HepG2 (cell line): ENCODE data around the gene MASP1. TPM values are rescaled to one million over a fixed set of nuclear protein-coding genes. Genes with fewer than 3 reads are reported as not detected.

Experiments used
- ATAC-seq: fragments of 200-7000 bp; cut with Tn5 transposase; 3 replicates; pipeline ENCODE4 v1.9.1; 2020; ENCODE audit warnings: mild to moderate bottlenecking, moderate library complexity
- BruUV-seq: library from RNA; stranded (reverse); fragments of 400-500 nt; replicated peaks from 2 replicates; lab custom pipeline; 2021; lab: Mats Ljungman, UMichigan
- CTCF ChIA-PET: fragments of 300-600 bp; formaldehyde crosslinking; extraction: SDS; loops from one replicate; lab custom pipeline; 2021; ENCODE audit warnings: low total read pairs, inconsistent platforms, low intra/inter-chr PET ratio; lab: Yijun Ruan, JAX
- POLR2A ChIA-PET: fragments of 350-600 bp; sonication (Branson Sonifier 250); formaldehyde crosslinking; loops from one replicate; lab custom pipeline; 2020; ENCODE audit warnings: antibody characterized with exemption, inconsistent platforms; lab: Yijun Ruan, JAX
- DNase-seq: peaks from one replicate; pipeline ENCODE4 v3.0.0-alpha.2; 2015; ENCODE audit warnings: low spot score
- FAIRE-seq: peaks from 3 replicates; lab custom pipeline; 2011; peaks lifted over from hg19 to GRCh38; lab: Jason Lieb, UNC
- H2AFZ ChIP-seq: one replicate; pipeline ENCODE4 v1.6.1; 2011; ENCODE audit warnings: low read length, inconsistent platforms
- H3K27ac ChIP-seq: fragments of 300-600 bp; 3 replicates; pipeline ENCODE4 v1.8.0; 2011; ENCODE audit warnings: mixed run types, mild to moderate bottlenecking, mixed read lengths, low read length, inconsistent platforms; ENCODE audit not compliant: insufficient read depth; ENCODE audit errors: extremely low read length
- H3K27me3 ChIP-seq, 2 experiments: fragments of 200-600 bp in 1 of 2; 2 replicates in 1 of 2; 3 replicates in 1 of 2; pipeline versions ENCODE4 v1.6.0 to v1.8.0; 2011; ENCODE audit warnings: low read length in 2 of 2, mild to moderate bottlenecking in 2 of 2, moderate library complexity in 2 of 2, inconsistent platforms in 1 of 2; ENCODE audit not compliant: insufficient read depth in 2 of 2, control insufficient read depth in 1 of 2
- H3K36me3 ChIP-seq, 2 experiments: fragments of 200-600 bp in 1 of 2; replicated peaks in 1 of 2; 2 replicates in 1 of 2; 3 replicates in 1 of 2; pipeline versions ENCODE4 v1.5.1 to v1.8.0; 2011; ENCODE audit warnings: low read length in 2 of 2, inconsistent platforms in 1 of 2; ENCODE audit not compliant: insufficient read depth in 2 of 2, control insufficient read depth in 1 of 2
- H3K4me1 ChIP-seq: 2 replicates; pipeline ENCODE4 v1.5.1; 2012; ENCODE audit warnings: low read length, inconsistent platforms; ENCODE audit not compliant: insufficient read depth
- H3K4me2 ChIP-seq: 2 replicates; pipeline ENCODE4 v1.6.0; 2011; ENCODE audit warnings: low read depth, low read length, inconsistent platforms
- H3K4me3 ChIP-seq, 3 experiments: fragments of 200-600 bp in 1 of 3; sonication (generic), shearing (Covaris generic) in 1 of 3; replicated peaks in 1 of 3; 2 replicates each; pipeline ENCODE4 v1.5.1; 2011 to 2016; ENCODE audit warnings: low read length in 3 of 3, inconsistent platforms in 2 of 3, low read depth in 2 of 3, mild to moderate bottlenecking in 2 of 3, control low read depth in 1 of 3, mixed read lengths in 1 of 3; ENCODE audit not compliant: insufficient read depth in 1 of 3
- H3K79me2 ChIP-seq: one replicate; pipeline ENCODE4 v1.6.1; 2011; ENCODE audit warnings: low read length, inconsistent platforms; ENCODE audit not compliant: insufficient read depth
- H3K9ac ChIP-seq: 2 replicates; pipeline ENCODE4 v1.6.0; 2011; ENCODE audit warnings: mild to moderate bottlenecking, low read depth, low read length, inconsistent platforms; ENCODE audit not compliant: insufficient read depth
- H3K9me3 ChIP-seq: 2 replicates; pipeline ENCODE4 v1.5.1; 2012; ENCODE audit warnings: mild to moderate bottlenecking, low read length
- H4K20me1 ChIP-seq: 2 replicates; pipeline ENCODE4 v1.6.0; 2011; ENCODE audit warnings: inconsistent platforms, mild to moderate bottlenecking, low read length, moderate library complexity; ENCODE audit not compliant: insufficient read depth
- CREB1 ChIP-seq, 2 experiments: fragments of 450-650 bp in 1 of 2; IDR thresholded peaks; 2 replicates each; pipeline ENCODE4 v1.6.1; 2016 to 2017; ENCODE audit warnings: control low read depth in 1 of 2, mild to moderate bottlenecking in 1 of 2, missing compliant biosample characterization in 1 of 2, missing genetic modification characterization in 1 of 2
- HNRNPH1 ChIP-seq: fragments of 200-400 bp; formaldehyde crosslinking; optimal IDR thresholded peaks from 2 replicates; pipeline ENCODE3; 2017; ENCODE audit warnings: mild to moderate bottlenecking, low read depth, low read length
- JUND ChIP-seq: sonication (generic); formaldehyde crosslinking; IDR thresholded peaks from 2 replicates; pipeline ENCODE4 v1.8.0; 2022; ENCODE audit warnings: mild to moderate bottlenecking, missing genetic modification reagents
- KLF9 ChIP-seq: IDR thresholded peaks from 2 replicates; pipeline ENCODE4 v1.6.1; 2016; ENCODE audit warnings: low read depth
- SETDB1 ChIP-seq: sonication (generic); formaldehyde crosslinking; IDR thresholded peaks from 2 replicates; pipeline ENCODE4 v1.5.1; 2020; ENCODE audit warnings: missing genetic modification reagents, mild to moderate bottlenecking, borderline replicate concordance
- SRSF1 ChIP-seq: fragments of 200-400 bp; formaldehyde crosslinking; optimal IDR thresholded peaks from 2 replicates; pipeline ENCODE3; 2017; ENCODE audit warnings: mild to moderate bottlenecking, low read depth, low read length, moderate library complexity
- TARDBP ChIP-seq: sonication (generic); formaldehyde crosslinking; IDR thresholded peaks from 2 replicates; pipeline ENCODE4 v1.8.0; 2022; ENCODE audit warnings: mild to moderate bottlenecking, missing genetic modification reagents
- ZMAT3 ChIP-seq: sonication (generic); formaldehyde crosslinking; conservative IDR thresholded peaks from 2 replicates; pipeline ENCODE4 v1.7.0; 2021; ENCODE audit warnings: missing genetic modification reagents
- ZNF101 ChIP-seq: sonication (generic); formaldehyde crosslinking; IDR thresholded peaks from 2 replicates; pipeline ENCODE4 v1.4.0; 2020; ENCODE audit warnings: mild to moderate bottlenecking, low read depth, missing genetic modification reagents, borderline replicate concordance
- ZNF275 ChIP-seq: sonication (generic); formaldehyde crosslinking; IDR thresholded peaks from 2 replicates; pipeline ENCODE4 v1.8.0; 2022; ENCODE audit warnings: missing genetic modification reagents, mild to moderate bottlenecking, inconsistent platforms, borderline replicate concordance
- ZNF44 ChIP-seq: sonication (generic); formaldehyde crosslinking; IDR thresholded peaks from 2 replicates; pipeline ENCODE4 v1.5.1; 2020; ENCODE audit warnings: mild to moderate bottlenecking, missing genetic modification reagents
- ZNF512 ChIP-seq: sonication (generic); formaldehyde crosslinking; IDR thresholded peaks from 2 replicates; pipeline ENCODE4 v1.4.0; 2020; ENCODE audit warnings: mild to moderate bottlenecking, missing genetic modification reagents
- ZNF619 ChIP-seq: sonication (generic); formaldehyde crosslinking; IDR thresholded peaks from 2 replicates; pipeline ENCODE4 v1.4.0; 2020; ENCODE audit warnings: mild to moderate bottlenecking, missing genetic modification reagents
- ZNF773 ChIP-seq: sonication (generic); formaldehyde crosslinking; IDR thresholded peaks from 2 replicates; pipeline ENCODE4 v1.4.0; 2020; ENCODE audit warnings: missing genetic modification reagents, borderline replicate concordance
- ZNF891 ChIP-seq: sonication (generic); formaldehyde crosslinking; IDR thresholded peaks from 2 replicates; pipeline ENCODE4 v1.5.0; 2020; ENCODE audit warnings: mild to moderate bottlenecking, missing genetic modification reagents
- WGBS: methylation state at CpG from one replicate; pipeline ENCODE4 v1.1.6; 2017; ENCODE audit warnings: low lambda C conversion rate; 5-methylcytosine and 5-hydroxymethylcytosine counted together
- in situ Hi-C: cut with HindIII; loops from 2 replicates; pipeline ENCODE4 v1.10.0; 2017; ENCODE audit warnings: low pct_unique_long_range_greater_than_20kb; ENCODE audit not compliant: extremely low pct_ligation_motif_present
- intact Hi-C: fragments of 100-400 bp; cut with micrococcal nuclease; formaldehyde crosslinking; loops from one replicate; pipeline ENCODE4 v1.10.0; 2022; ENCODE audit not compliant: unreplicated experiment
- polyA plus RNA-seq, 8 experiments: library from polyadenylated mRNA; depleted of rRNA in 3 of 8; stranded (reverse) in 7 of 8; unstranded in 1 of 8; fragments of >200 nt; fragmentation: Illumina TruSeq in 4 of 8; extraction: Trizol in 4 of 8; gene quantifications; 2 replicates each; pipeline versions ENCODE4 v1.2.1 to v1.2.3, GENCODE V29; 2011 to 2016; ENCODE audit warnings: low read depth in 4 of 8, missing spikeins in 1 of 8, mixed read lengths in 1 of 8; ENCODE audit not compliant: insufficient read depth in 1 of 8
- total RNA-seq, 5 experiments: library from RNA; depleted of rRNA; stranded (reverse); fragments of >200 nt; fragmentation: Illumina TruSeq; extraction: Trizol; gene quantifications; 2 replicates each; pipeline ENCODE4 v1.2.3, GENCODE V29; 2016; ENCODE audit warnings: low read depth in 1 of 5

The MASP1 gene
- total and polyA plus RNA-seq, 2 of the 13 experiments (the other 11 are each of a cell fraction or from before 2014, with no cell fraction given): 10.8 to 56.0 TPM

- in situ Hi-C loops: no loop called here
- no peak for DNase-seq
- Histone ChIP-seq H3K9ac (no peak overlapping the region), H3K27me3 (peaks cover 0 to 7% of the 10 kb centered on the region in 2 experiments; a peak in 3 of 5 replicates), H3K4me1 (peaks cover 37% of the 10 kb centered on the region), H3K36me3 (peaks cover 0 to 2% of the 10 kb centered on the region in 2 experiments; a peak in 2 of 5 replicates), H3K4me2 (peak overlapping the region; percentile 37; the same call in 1 of the 2 replicates), H3K79me2 (no peaks in the 10 kb centered on the region), H3K9me3 (no peaks in the 10 kb centered on the region), H3K27ac (peak overlapping the region; percentile 67), H2AFZ (no peak overlapping the region), H3K4me3 (no peak overlapping the region), H4K20me1 (no peaks in the 10 kb centered on the region)
- no TSS peak for BruUV-seq
- WGBS: 52% methylated on average over 1 of the region's 1 CpG
- POLR2A ChIA-PET: no interaction called here
- CTCF ChIA-PET: no interaction called here
- intact Hi-C loops: no loop called here
- FAIRE-seq: no peak
- ATAC-seq: no peak; the same call in 1 of the 3 replicates
- no peak for TF ChIP-seq SRSF1
Measured at GRCh38 chr3:187287256-187287655, 4.3 kb downstream of the MASP1 start.

GRCh38 chr3:187286467-187287059 lies 5.0 kb downstream of the MASP1 start:
- H3K27ac ChIP-seq: peak overlapping the region; percentile 67
- no peaks in the 10 kb centered on the region for H3K9me3 ChIP-seq
- 18% methylated on average over 5 of the region's 5 CpGs for WGBS
- peak; percentile 70 for DNase-seq
- H3K36me3 ChIP-seq: peaks cover 0 to 2% of the 10 kb centered on the region in 2 experiments; a peak in 2 of 5 replicates
- CTCF ChIA-PET: no interaction called here
- H4K20me1 ChIP-seq: no peaks in the 10 kb centered on the region
- peak; percentile 89 for ATAC-seq
- H3K27me3 ChIP-seq: peaks cover 0 to 6% of the 10 kb centered on the region in 2 experiments; a peak in 2 of 5 replicates
- peaks cover 30% of the 10 kb centered on the region for H3K4me1 ChIP-seq
- in situ Hi-C loops (no loop called here), intact Hi-C loops (no loop called here)
- peak; percentile 39 for FAIRE-seq
- peak overlapping the region; percentile 37 for H3K4me2 ChIP-seq
- no peaks in the 10 kb centered on the region for H3K79me2 ChIP-seq
- no peak overlapping the region for H2AFZ ChIP-seq
- H3K9ac ChIP-seq: no peak overlapping the region
- no peak overlapping the region for H3K4me3 ChIP-seq
- no TSS peak for BruUV-seq
- POLR2A ChIA-PET: interaction anchor here (1.0 kb wide), 1 partner anchor 10 kb away, joined by 3 read pairs; no protein-coding TSS in a partner anchor
- TF ChIP-seq ZNF101 (CRISPR knock-in tag): no peak
- no peak for TF ChIP-seq ZNF512 (CRISPR knock-in tag)
- TF ChIP-seq SETDB1 (CRISPR knock-in tag): no peak
- no peak for TF ChIP-seq ZNF44
- TF ChIP-seq HNRNPH1: no peak
- peak; percentile 84 for TF ChIP-seq CREB1 (IDR thresholded peaks at IDR 0.05)
- peak; percentile 92 for TF ChIP-seq CREB1 (CRISPR knock-in tag; IDR thresholded peaks at IDR 0.05)
- peak; percentile 76 for TF ChIP-seq JUND (CRISPR knock-in tag)
- no peak for TF ChIP-seq ZNF619 (CRISPR knock-in tag)
- TF ChIP-seq ZMAT3 (CRISPR knock-in tag): no peak
- no peak for TF ChIP-seq ZNF275
- no peak for TF ChIP-seq ZNF773 (CRISPR knock-in tag)
- peak; percentile 12; the same call in 1 of the 2 replicates for TF ChIP-seq TARDBP (CRISPR knock-in tag)
- TF ChIP-seq KLF9: no peak
- no peak for TF ChIP-seq ZNF891
